HG03354 (cell line): ENCODE data around the gene LRRC72.

Experiments used
- ATAC-seq: cut with Tn5 transposase; IDR thresholded peaks from one replicate; pipeline ENCODE4 v1.9.1; 2021; ENCODE audit warnings: mild to moderate bottlenecking; ENCODE audit not compliant: unreplicated experiment, poor library complexity, severe bottlenecking

LRRC72 gene

GRCh38 chr7:16606704-16607103, 80.1 kb downstream of the LRRC72 start:
- ATAC-seq, result no peak

GRCh38 chr7:16609842-16610450, 83.3 kb downstream of the LRRC72 start:
- peak; percentile 94 for ATAC-seq

GRCh38 chr7:16611711-16612110, 85.1 kb downstream of the LRRC72 start:
- no peak for ATAC-seq

- ATAC-seq, result no peak
Observed at GRCh38 chr7:16615228-16615627, 88.6 kb downstream of the LRRC72 start.

GRCh38 chr7:16616122-16616521, 89.5 kb downstream of the LRRC72 start:
- ATAC-seq, result no peak

GRCh38 chr7:16616542-16616941, 89.9 kb downstream of the LRRC72 start:
- no peak for ATAC-seq

- ATAC-seq, result peak; percentile 84
Observed at GRCh38 chr7:16619979-16620408, 93.4 kb downstream of the LRRC72 start.

- no peak for ATAC-seq
Observed at GRCh38 chr7:16626388-16626787, 99.8 kb downstream of the LRRC72 start.

- ATAC-seq, result no peak
Observed at GRCh38 chr7:16627236-16627635, 100.6 kb downstream of the LRRC72 start.

- ATAC-seq, result no peak
Observed at GRCh38 chr7:16630654-16631053, 104.0 kb downstream of the LRRC72 start.
